Ammon's horn (tissue), 1 donor: ENCODE measurements around the gene CAPG.

ENCODE experiments used
- DNase-seq: peaks from one replicate; pipeline ENCODE4 v3.0.0-alpha.2; 2016; ENCODE audit warnings: low spot score

The CAPG gene

DNA sequence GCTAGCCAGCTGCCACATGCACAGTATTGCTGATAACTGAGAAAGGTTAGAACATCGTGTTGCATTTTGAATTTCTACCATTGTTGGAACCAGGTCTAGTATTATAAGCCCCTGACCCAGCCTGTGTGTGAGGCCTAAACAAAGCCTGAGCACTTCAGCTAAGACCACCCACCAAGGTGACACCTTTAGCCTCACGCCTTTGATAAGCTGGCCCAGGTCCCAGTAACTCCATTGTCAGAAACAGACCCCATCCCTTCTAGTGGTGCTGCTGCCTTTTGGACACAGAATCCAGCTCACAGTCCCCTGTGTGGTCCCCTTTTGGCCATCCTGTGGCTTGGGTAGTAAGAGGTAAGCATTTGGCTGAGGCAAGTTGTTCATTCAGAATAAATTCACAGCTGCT, 54.0 kb downstream of the CAPG start:
- no peak for DNase-seq

GRCh38 chr2:85355521-85355920, 54.6 kb downstream of the CAPG start:
- no peak for DNase-seq

DNA sequence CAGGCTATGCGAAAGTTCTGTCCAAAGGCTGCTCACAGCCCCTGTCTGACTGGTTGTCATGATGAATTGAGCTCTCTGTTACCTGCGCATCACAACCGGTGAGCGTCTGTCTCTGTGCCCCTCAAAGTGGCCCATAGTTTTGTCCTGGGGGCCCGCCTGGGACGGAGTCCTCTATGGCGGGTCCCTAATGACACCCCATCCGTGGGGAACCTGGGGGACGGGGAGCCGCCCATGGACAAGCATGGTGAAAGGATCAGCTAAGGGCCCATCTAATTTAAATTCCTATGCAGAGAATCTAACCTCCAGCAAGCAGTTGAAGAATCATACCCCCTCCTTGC, 55.1 kb downstream of the CAPG start:
- no peak for DNase-seq

GRCh38 chr2:85354286-85355072, 55.7 kb downstream of the CAPG start, which contains the start of the genes ELMOD3 and RETSAT:
ELMOD3 (plus strand) TSS chr2:85354769; CDS start chr2:85357199, 2,430 bp downstream.
RETSAT (minus strand) TSS chr2:85354528; CDS start chr2:85354507, 21 bp downstream.
- peak; percentile 98 for DNase-seq

GRCh38 chr2:85353876-85354285, 56.3 kb downstream of the CAPG start:
- no peak for DNase-seq

- no peak for DNase-seq
These were observed 62.6 kb downstream of the CAPG start for GRCh38 chr2:85347599-85347998.
